A549 treated with GW870086 at 1 μM for 4 hours (cell line): ENCODE measurements around the gene DPH7. TPM values are rescaled to one million over a fixed set of nuclear protein-coding genes. Genes with fewer than 3 reads are reported as not detected.

Source experiments
- total RNA-seq: library from RNA; stranded (reverse); fragments of 200-300 nt; extraction: Qiagen RNA extraction; gene quantifications from 5 replicates; pipeline ENCODE4 v1.2.3, GENCODE V29; 2022; ENCODE audit warnings: low read depth

DPH7 gene
- total RNA-seq, result 26.2 to 32.2 TPM (median 30.1 TPM) in 5 replicates

GRCh38 chr9:137578518-137579258 lies at the start of gene DPH7:
Gene DPH7, minus strand, starts transcription at chr9:137578925. Its CDS starts 148 bp downstream, at chr9:137578777.

GRCh38 chr9:137618105-137619067 lies 39.7 kb upstream of the DPH7 start, which contains the start of gene EHMT1:
Gene EHMT1, plus strand, starts transcription at chr9:137619005. Its CDS starts 24 bp downstream, at chr9:137619029.

GRCh38 chr9:137605121-137606004 lies 26.6 kb upstream of the DPH7 start, which contains the start of gene ARRDC1:
Gene ARRDC1, plus strand, starts transcription at chr9:137605686. Its CDS starts 32 bp downstream, at chr9:137605718.

GRCh38 chr9:137590469-137591383 lies 12.0 kb upstream of the DPH7 start, which contains the start of gene ZMYND19:
Gene ZMYND19, minus strand, starts transcription at chr9:137590512. Its CDS starts 249 bp downstream, at chr9:137590263.

GRCh38 chr9:137551264-137552021 lies 27.3 kb downstream of the DPH7 start, which contains the start of gene MRPL41:
Gene MRPL41, plus strand, starts transcription at chr9:137551879. Its CDS starts 203 bp downstream, at chr9:137552082.

GRCh38 chr9:137550231-137550621 lies 28.5 kb downstream of the DPH7 start, which contains the start of gene PNPLA7:
Gene PNPLA7, minus strand, starts transcription at chr9:137550402. Its CDS starts 205 bp downstream, at chr9:137550197.

Other genes with a start within 250 kb of the DPH7 start
- 4.2 to 6.1 TPM (median 5.6 TPM) in 5 replicates for gene EXD3, start 155.8 kb downstream of the DPH7 start, total RNA-seq
- 0.91 to 2.0 TPM (median 1.3 TPM) in 5 replicates for gene NOXA1, start 155.5 kb downstream of the DPH7 start, total RNA-seq
- gene ENTPD8, start 137.6 kb downstream of the DPH7 start, total RNA-seq, result 0.08 to 0.31 TPM (median 0.23 TPM) in 5 replicates
- 29.8 to 45.1 TPM (median 44.2 TPM) in 5 replicates for gene NSMF, start 119.6 kb downstream of the DPH7 start, total RNA-seq
- gene PNPLA7, start 28.5 kb downstream of the DPH7 start, total RNA-seq, result 0.45 to 1.0 TPM (median 0.69 TPM) in 5 replicates
- 57.7 to 99.0 TPM (median 89.5 TPM) in 5 replicates for gene MRPL41, start 27.0 kb downstream of the DPH7 start, total RNA-seq
- gene ZMYND19, start 11.6 kb upstream of the DPH7 start, total RNA-seq, result 41.9 to 63.7 TPM (median 56.5 TPM) in 5 replicates
- gene ARRDC1, start 26.8 kb upstream of the DPH7 start, total RNA-seq, result 48.4 to 67.0 TPM (median 61.3 TPM) in 5 replicates
- gene EHMT1, start 40.1 kb upstream of the DPH7 start, total RNA-seq, result 37.5 to 49.3 TPM (median 41.8 TPM) in 5 replicates